ENCODE measurements around the gene LSP1. TPM values are rescaled to one million over a fixed set of nuclear protein-coding genes. Genes with fewer than 3 reads are reported as not detected.

Gene LSP1
- total and polyA plus RNA-seq, 2 experiments from 2014 or later, result 29.9 to 47.0 TPM

DNA sequence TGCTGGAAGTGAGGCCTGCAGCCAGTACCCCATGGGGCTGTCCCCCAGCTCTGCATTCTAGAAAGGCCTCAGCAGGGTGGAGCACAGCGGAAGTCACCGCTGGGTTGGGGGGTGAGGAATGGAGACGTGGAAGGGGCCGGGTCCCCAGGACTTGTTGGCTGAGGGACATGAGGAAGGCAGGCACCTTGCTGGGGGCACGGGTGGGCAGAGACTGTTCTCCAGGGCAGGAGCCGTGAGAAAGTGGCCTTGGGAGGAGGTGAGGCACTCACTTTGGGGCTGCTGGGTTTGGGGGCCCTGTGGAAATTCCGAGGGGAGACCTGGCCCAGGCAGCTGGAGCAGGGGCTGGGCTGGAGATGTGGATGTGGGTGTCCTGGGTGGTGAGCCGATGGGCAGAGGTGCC is 9.1 kb upstream of the LSP1 start:
- Histone ChIP-seq H3K4me1 (ENCODE audit: insufficient read depth) (peaks cover 15% of the 10 kb centered on the region), H2AFZ (no peak overlapping the region), H3K79me2 (no peaks in the 10 kb centered on the region), H3K4me2 (no peak overlapping the region), H4K20me1 (ENCODE audit: insufficient read depth, poor library complexity, severe bottlenecking) (no peaks in the 10 kb centered on the region), H3K27me3 (no peaks in the 10 kb centered on the region), H3K27ac (no peak overlapping the region), H3K36me3 (replicated peaks; ENCODE audit: insufficient read depth, low read depth) (no peaks in the 10 kb centered on the region), H3K9me3 (ENCODE audit: low read depth) (no peaks in the 10 kb centered on the region), H3K9me2 (replicated peaks; ENCODE audit: insufficient read depth) (no peaks in the 10 kb centered on the region), H3K4me3 (no peak overlapping the region)
- DNase-seq (ENCODE audit: low spot score), result no peak
- WGBS (ENCODE audit: low lambda C conversion rate, missing lambda C conversion rate), result 93% methylated on average over 8 of the region's 8 CpGs
- TF ChIP-seq EZH2 (IDR thresholded peaks at IDR 0.05; ENCODE audit: borderline replicate concordance), result no peak
- TF ChIP-seq EZH2phosphoT487 (IDR thresholded peaks at IDR 0.05; ENCODE audit: low read depth, severe bottlenecking, unreplicated experiment), result no peak
- TF ChIP-seq CTCF (IDR thresholded peaks at IDR 0.05; ENCODE audit: poor library complexity), result no peak

- 57% methylated on average over 17 of the region's 23 CpGs for WGBS (ENCODE audit: low lambda C conversion rate, missing lambda C conversion rate)
- no peak overlapping the region for H2AFZ ChIP-seq
- H4K20me1 ChIP-seq (ENCODE audit: insufficient read depth, poor library complexity, severe bottlenecking), result no peaks in the 10 kb centered on the region
- TF ChIP-seq EZH2 (IDR thresholded peaks at IDR 0.05; ENCODE audit: borderline replicate concordance), result no peak
- TF ChIP-seq CTCF (IDR thresholded peaks at IDR 0.05; ENCODE audit: poor library complexity), result no peak
- TF ChIP-seq EZH2phosphoT487 (IDR thresholded peaks at IDR 0.05; ENCODE audit: low read depth, severe bottlenecking, unreplicated experiment), result no peak
- DNase-seq (ENCODE audit: low spot score), result peak; percentile 57
- no peaks in the 10 kb centered on the region for H3K9me2 ChIP-seq (replicated peaks; ENCODE audit: insufficient read depth)
- H3K4me1 ChIP-seq (ENCODE audit: insufficient read depth), result peaks cover 15% of the 10 kb centered on the region
- no peak overlapping the region for H3K4me2 ChIP-seq
- H3K4me3 ChIP-seq, result no peak overlapping the region
- H3K27me3 ChIP-seq, result no peaks in the 10 kb centered on the region
- H3K9me3 ChIP-seq (ENCODE audit: low read depth), result no peaks in the 10 kb centered on the region
- H3K36me3 ChIP-seq (replicated peaks; ENCODE audit: insufficient read depth, low read depth), result no peaks in the 10 kb centered on the region
- H3K27ac ChIP-seq, result peak overlapping the region; percentile 76
- no peaks in the 10 kb centered on the region for H3K79me2 ChIP-seq
Measured at GRCh38 chr11:1844221-1845094, 8.4 kb upstream of the LSP1 start.

DNA sequence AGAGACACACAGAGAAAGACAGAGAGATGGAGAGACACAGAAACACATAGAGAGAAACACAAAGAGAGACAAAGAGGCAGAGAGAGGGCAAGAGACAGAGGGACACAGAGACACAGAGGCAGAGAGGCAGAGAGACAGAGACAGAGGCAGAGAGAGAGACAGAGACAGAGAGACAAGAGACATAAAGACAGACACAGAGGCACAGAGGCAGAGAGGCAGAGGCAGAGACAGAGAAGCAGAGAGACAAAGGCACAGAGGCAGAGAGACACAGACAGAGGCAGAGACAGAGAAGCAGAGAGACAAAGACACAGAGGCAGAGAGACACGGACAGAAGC is 7.8 kb upstream of the LSP1 start:
- Histone ChIP-seq H3K9me3 (ENCODE audit: low read depth) (no peaks in the 10 kb centered on the region), H3K9me2 (replicated peaks; ENCODE audit: insufficient read depth) (no peaks in the 10 kb centered on the region), H3K79me2 (no peaks in the 10 kb centered on the region), H3K27me3 (no peaks in the 10 kb centered on the region), H3K27ac (peak overlapping the region; percentile 76), H3K4me1 (ENCODE audit: insufficient read depth) (peaks cover 15% of the 10 kb centered on the region), H4K20me1 (ENCODE audit: insufficient read depth, poor library complexity, severe bottlenecking) (no peaks in the 10 kb centered on the region), H3K4me3 (no peak overlapping the region), H3K4me2 (no peak overlapping the region), H3K36me3 (replicated peaks; ENCODE audit: insufficient read depth, low read depth) (no peaks in the 10 kb centered on the region), H2AFZ (no peak overlapping the region)
- TF ChIP-seq EZH2phosphoT487 (IDR thresholded peaks at IDR 0.05; ENCODE audit: low read depth, severe bottlenecking, unreplicated experiment), result no peak
- TF ChIP-seq CTCF (IDR thresholded peaks at IDR 0.05; ENCODE audit: poor library complexity), result no peak
- no peak for TF ChIP-seq EZH2 (IDR thresholded peaks at IDR 0.05; ENCODE audit: borderline replicate concordance)
- 95% methylated on average over 1 of the region's 1 CpG for WGBS (ENCODE audit: low lambda C conversion rate, missing lambda C conversion rate)
- no peak for DNase-seq (ENCODE audit: low spot score)
